HepG2 (cell line): ENCODE measurements around the gene RMI2. TPM values are rescaled to one million over a fixed set of nuclear protein-coding genes. Genes with fewer than 3 reads are reported as not detected.

Experiments used
- ATAC-seq: fragments of 200-7000 bp; cut with Tn5 transposase; 3 replicates; pipeline ENCODE4 v1.9.1; 2020; ENCODE audit warnings: mild to moderate bottlenecking, moderate library complexity
- BruUV-seq: library from RNA; stranded (reverse); fragments of 400-500 nt; replicated peaks from 2 replicates; lab custom pipeline; 2021; lab: Mats Ljungman, UMichigan
- CTCF ChIA-PET: fragments of 300-600 bp; formaldehyde crosslinking; extraction: SDS; loops from one replicate; lab custom pipeline; 2021; ENCODE audit warnings: low total read pairs, inconsistent platforms, low intra/inter-chr PET ratio; lab: Yijun Ruan, JAX
- POLR2A ChIA-PET: fragments of 350-600 bp; sonication (Branson Sonifier 250); formaldehyde crosslinking; loops from one replicate; lab custom pipeline; 2020; ENCODE audit warnings: antibody characterized with exemption, inconsistent platforms; lab: Yijun Ruan, JAX
- DNase-seq: peaks from one replicate; pipeline ENCODE4 v3.0.0-alpha.2; 2015; ENCODE audit warnings: low spot score
- FAIRE-seq: peaks from 3 replicates; lab custom pipeline; 2011; peaks lifted over from hg19 to GRCh38; lab: Jason Lieb, UNC
- H2AFZ ChIP-seq: one replicate; pipeline ENCODE4 v1.6.1; 2011; ENCODE audit warnings: low read length, inconsistent platforms
- H3K27ac ChIP-seq: fragments of 300-600 bp; 3 replicates; pipeline ENCODE4 v1.8.0; 2011; ENCODE audit warnings: mixed run types, mild to moderate bottlenecking, mixed read lengths, low read length, inconsistent platforms; ENCODE audit not compliant: insufficient read depth; ENCODE audit errors: extremely low read length
- H3K27me3 ChIP-seq, 2 experiments: fragments of 200-600 bp in 1 of 2; 2 replicates in 1 of 2; 3 replicates in 1 of 2; pipeline versions ENCODE4 v1.6.0 to v1.8.0; 2011; ENCODE audit warnings: low read length in 2 of 2, mild to moderate bottlenecking in 2 of 2, moderate library complexity in 2 of 2, inconsistent platforms in 1 of 2; ENCODE audit not compliant: insufficient read depth in 2 of 2, control insufficient read depth in 1 of 2
- H3K36me3 ChIP-seq, 2 experiments: fragments of 200-600 bp in 1 of 2; replicated peaks in 1 of 2; 2 replicates in 1 of 2; 3 replicates in 1 of 2; pipeline versions ENCODE4 v1.5.1 to v1.8.0; 2011; ENCODE audit warnings: low read length in 2 of 2, inconsistent platforms in 1 of 2; ENCODE audit not compliant: insufficient read depth in 2 of 2, control insufficient read depth in 1 of 2
- H3K4me1 ChIP-seq: 2 replicates; pipeline ENCODE4 v1.5.1; 2012; ENCODE audit warnings: low read length, inconsistent platforms; ENCODE audit not compliant: insufficient read depth
- H3K4me2 ChIP-seq: 2 replicates; pipeline ENCODE4 v1.6.0; 2011; ENCODE audit warnings: low read depth, low read length, inconsistent platforms
- H3K4me3 ChIP-seq, 3 experiments: fragments of 200-600 bp in 1 of 3; sonication (generic), shearing (Covaris generic) in 1 of 3; replicated peaks in 1 of 3; 2 replicates each; pipeline ENCODE4 v1.5.1; 2011 to 2016; ENCODE audit warnings: low read length in 3 of 3, inconsistent platforms in 2 of 3, low read depth in 2 of 3, mild to moderate bottlenecking in 2 of 3, control low read depth in 1 of 3, mixed read lengths in 1 of 3; ENCODE audit not compliant: insufficient read depth in 1 of 3
- H3K79me2 ChIP-seq: one replicate; pipeline ENCODE4 v1.6.1; 2011; ENCODE audit warnings: low read length, inconsistent platforms; ENCODE audit not compliant: insufficient read depth
- H3K9ac ChIP-seq: 2 replicates; pipeline ENCODE4 v1.6.0; 2011; ENCODE audit warnings: mild to moderate bottlenecking, low read depth, low read length, inconsistent platforms; ENCODE audit not compliant: insufficient read depth
- H3K9me3 ChIP-seq: 2 replicates; pipeline ENCODE4 v1.5.1; 2012; ENCODE audit warnings: mild to moderate bottlenecking, low read length
- H4K20me1 ChIP-seq: 2 replicates; pipeline ENCODE4 v1.6.0; 2011; ENCODE audit warnings: inconsistent platforms, mild to moderate bottlenecking, low read length, moderate library complexity; ENCODE audit not compliant: insufficient read depth
- HOXA3 ChIP-seq: sonication (generic); formaldehyde crosslinking; IDR thresholded peaks from 2 replicates; pipeline ENCODE4 v1.5.0; 2020; ENCODE audit warnings: missing genetic modification reagents
- RFXAP ChIP-seq: sonication (generic); formaldehyde crosslinking; IDR thresholded peaks from 2 replicates; pipeline ENCODE4 v1.4.0; 2020; ENCODE audit warnings: missing genetic modification reagents, borderline replicate concordance
- SAFB2 ChIP-seq: sonication (generic); formaldehyde crosslinking; IDR thresholded peaks from 2 replicates; pipeline ENCODE4 v1.5.1; 2020; ENCODE audit warnings: missing genetic modification reagents, low read depth, mild to moderate bottlenecking, borderline replicate concordance
- ZBTB44 ChIP-seq: sonication (generic); formaldehyde crosslinking; IDR thresholded peaks from 2 replicates; pipeline ENCODE4 v1.4.0; 2020; ENCODE audit warnings: missing genetic modification reagents
- ZFP91 ChIP-seq: sonication (generic); formaldehyde crosslinking; IDR thresholded peaks from 2 replicates; pipeline ENCODE4 v1.9.0; 2022; ENCODE audit warnings: missing genetic modification reagents, mild to moderate bottlenecking, borderline replicate concordance
- ZNF256 ChIP-seq: sonication (generic); formaldehyde crosslinking; conservative IDR thresholded peaks from 2 replicates; pipeline ENCODE4 v1.4.0; 2020; ENCODE audit warnings: missing genetic modification reagents
- ZNF343 ChIP-seq: sonication (generic); formaldehyde crosslinking; IDR thresholded peaks from 2 replicates; pipeline ENCODE4 v1.4.0; 2020; ENCODE audit warnings: mild to moderate bottlenecking, missing genetic modification reagents
- ZNF605 ChIP-seq: sonication (generic); formaldehyde crosslinking; IDR thresholded peaks from 2 replicates; pipeline ENCODE4 v1.8.0; 2022; ENCODE audit warnings: mild to moderate bottlenecking, missing genetic modification reagents
- ZNF672 ChIP-seq: sonication (generic); formaldehyde crosslinking; IDR thresholded peaks from 2 replicates; pipeline ENCODE4 v1.8.1; 2022; ENCODE audit warnings: missing genetic modification reagents
- WGBS: methylation state at CpG from one replicate; pipeline ENCODE4 v1.1.6; 2017; ENCODE audit warnings: low lambda C conversion rate; 5-methylcytosine and 5-hydroxymethylcytosine counted together
- in situ Hi-C: cut with HindIII; loops from 2 replicates; pipeline ENCODE4 v1.10.0; 2017; ENCODE audit warnings: low pct_unique_long_range_greater_than_20kb; ENCODE audit not compliant: extremely low pct_ligation_motif_present
- intact Hi-C: fragments of 100-400 bp; cut with micrococcal nuclease; formaldehyde crosslinking; loops from one replicate; pipeline ENCODE4 v1.10.0; 2022; ENCODE audit not compliant: unreplicated experiment
- polyA plus RNA-seq, 8 experiments: library from polyadenylated mRNA; depleted of rRNA in 3 of 8; stranded (reverse) in 7 of 8; unstranded in 1 of 8; fragments of >200 nt; fragmentation: Illumina TruSeq in 4 of 8; extraction: Trizol in 4 of 8; gene quantifications; 2 replicates each; pipeline versions ENCODE4 v1.2.1 to v1.2.3, GENCODE V29; 2011 to 2016; ENCODE audit warnings: low read depth in 4 of 8, missing spikeins in 1 of 8, mixed read lengths in 1 of 8; ENCODE audit not compliant: insufficient read depth in 1 of 8
- total RNA-seq, 5 experiments: library from RNA; depleted of rRNA; stranded (reverse); fragments of >200 nt; fragmentation: Illumina TruSeq; extraction: Trizol; gene quantifications; 2 replicates each; pipeline ENCODE4 v1.2.3, GENCODE V29; 2016; ENCODE audit warnings: low read depth in 1 of 5

The RMI2 gene
- total and polyA plus RNA-seq, 2 of the 13 experiments (the other 11 are each of a cell fraction or from before 2014, with no cell fraction given): 24.5 to 55.7 TPM

GRCh38 chr16:11303405-11304138 lies 41.7 kb upstream of the RMI2 start (continued):
- no peak for TF ChIP-seq ZNF343 (CRISPR knock-in tag)
- TF ChIP-seq ZBTB44: no peak
- no peak for TF ChIP-seq ZNF672 (CRISPR knock-in tag)
- TF ChIP-seq, all 625 proteins: peak for 46

- Histone ChIP-seq H3K4me3 (no peak overlapping the region), H3K4me2 (no peak overlapping the region), H3K27ac (peak overlapping the region; percentile 89), H3K36me3 (no peaks in the 10 kb centered on the region), H4K20me1 (no peaks in the 10 kb centered on the region), H3K27me3 (no peaks in the 10 kb centered on the region), H3K4me1 (peaks cover 84% of the 10 kb centered on the region), H3K9me3 (no peaks in the 10 kb centered on the region), H3K79me2 (no peaks in the 10 kb centered on the region), H2AFZ (no peak overlapping the region), H3K9ac (no peak overlapping the region)
- no peak for DNase-seq
- no TSS peak for BruUV-seq
- intact Hi-C loops: loop anchor here (2.0 kb wide), 2 partner anchors 28 to 38 kb away; partner anchors contain the start of gene RMI2
- ChIA-PET POLR2A (interaction anchor here (3.4 to 4.9 kb wide), 3 partner anchors 8 to 65 kb away, joined by 19 to 94 read pairs (median 28); partner anchors contain the start of gene PRM3), CTCF (no interaction called here)
- WGBS: 95% methylated on average over 8 of the region's 8 CpGs
- in situ Hi-C loops: no loop called here
- ATAC-seq: no peak
- FAIRE-seq: no peak
- TF ChIP-seq RFXAP (CRISPR knock-in tag) (0 out of 2 replicates have a peak, but pooled peaks have one; percentile 2), ZNF605 (CRISPR knock-in tag) (0 out of 2 replicates have a peak, but pooled peaks have one; percentile 40), HOXA3 (no peak), ZNF256 (CRISPR knock-in tag) (0 out of 2 replicates have a peak, but pooled peaks have one; percentile 15), ZFP91 (CRISPR knock-in tag) (0 out of 2 replicates have a peak, but pooled peaks have one; percentile 1), SAFB2 (CRISPR knock-in tag) (no peak)
These were observed 38.9 kb upstream of the RMI2 start for GRCh38 chr16:11306381-11306780.
